Measurements from ENCODE around the gene HPN. TPM values are rescaled to one million over a fixed set of nuclear protein-coding genes. Genes with fewer than 3 reads are reported as not detected.
"Not testable (repeated sequence)": the region's sequence is repeated elsewhere in the genome, so short reads cannot be mapped to it uniquely, and the experiment has no call there.

HPN gene
- total and polyA plus RNA-seq, 7 donors, result 0.36 to 1.8 (median 0.66) TPM; not detected in 2

DNA sequence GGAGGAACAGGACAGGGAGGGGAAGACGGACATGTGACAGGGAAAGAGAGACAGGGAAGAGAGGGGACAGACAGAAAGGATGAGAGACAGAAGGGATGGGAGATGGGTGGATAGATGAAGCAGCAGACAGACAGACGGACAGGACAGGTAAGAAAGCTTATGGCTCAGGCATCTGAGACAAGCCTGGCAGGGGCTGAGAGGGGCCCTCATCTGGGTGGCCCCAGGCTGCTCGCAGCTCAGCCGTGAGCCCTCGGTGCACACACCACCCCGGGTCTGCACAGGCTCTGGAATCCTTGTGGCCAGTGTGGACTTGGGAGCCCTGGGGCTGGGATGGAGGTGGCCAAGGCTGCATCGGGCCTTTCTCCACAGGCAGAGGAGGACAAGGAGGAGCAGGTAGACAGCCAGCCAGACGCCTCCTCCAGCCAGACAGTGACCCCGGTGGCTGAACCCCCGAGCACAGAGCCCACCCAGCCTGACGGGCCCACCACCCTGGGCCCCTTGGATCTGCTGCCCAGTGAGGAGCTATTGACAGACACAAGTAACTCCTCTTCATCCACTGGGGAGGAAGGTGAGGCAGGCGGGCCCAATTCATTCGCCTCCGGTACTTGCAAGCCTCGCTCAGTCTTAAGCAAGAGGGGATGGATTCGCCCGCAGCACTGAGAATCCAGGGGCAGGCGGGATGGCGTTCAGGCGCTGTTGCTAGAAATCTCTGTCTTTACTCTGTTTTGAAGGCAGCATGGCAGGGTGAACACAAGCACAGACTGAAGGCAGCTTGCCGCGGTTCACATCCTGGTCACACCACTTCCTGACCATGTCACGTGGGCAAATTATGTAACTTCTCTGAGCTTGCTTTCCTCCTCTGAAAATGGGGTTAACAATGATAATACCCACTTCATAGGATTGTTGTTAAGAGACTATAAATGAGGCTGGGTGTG, 27.4 kb upstream of the HPN start:
- H3K4me3 ChIP-seq, result no peak overlapping the region
- WGBS, 2 donors, result 78 to 87% methylated on average over 23 of the region's 23 CpGs
- H3K27me3 ChIP-seq, result no peaks in the 10 kb centered on the region
- intact Hi-C loops (cut with DNase I), result loop anchor here (1.0 kb wide), 1 partner anchor 41 kb away; no protein-coding TSS in a partner anchor
- H3K36me3 ChIP-seq, result peaks cover 20 to 87% (median 52%) of the 10 kb centered on the region in 4 donors
- no peak for TF ChIP-seq POLR2AphosphoS5 (IDR thresholded peaks at IDR 0.05)
- no peak for TF ChIP-seq POLR2A (IDR thresholded peaks at IDR 0.05)
- TF ChIP-seq EP300 (IDR thresholded peaks at IDR 0.05), result no peak
- TF ChIP-seq, protein P1, sequence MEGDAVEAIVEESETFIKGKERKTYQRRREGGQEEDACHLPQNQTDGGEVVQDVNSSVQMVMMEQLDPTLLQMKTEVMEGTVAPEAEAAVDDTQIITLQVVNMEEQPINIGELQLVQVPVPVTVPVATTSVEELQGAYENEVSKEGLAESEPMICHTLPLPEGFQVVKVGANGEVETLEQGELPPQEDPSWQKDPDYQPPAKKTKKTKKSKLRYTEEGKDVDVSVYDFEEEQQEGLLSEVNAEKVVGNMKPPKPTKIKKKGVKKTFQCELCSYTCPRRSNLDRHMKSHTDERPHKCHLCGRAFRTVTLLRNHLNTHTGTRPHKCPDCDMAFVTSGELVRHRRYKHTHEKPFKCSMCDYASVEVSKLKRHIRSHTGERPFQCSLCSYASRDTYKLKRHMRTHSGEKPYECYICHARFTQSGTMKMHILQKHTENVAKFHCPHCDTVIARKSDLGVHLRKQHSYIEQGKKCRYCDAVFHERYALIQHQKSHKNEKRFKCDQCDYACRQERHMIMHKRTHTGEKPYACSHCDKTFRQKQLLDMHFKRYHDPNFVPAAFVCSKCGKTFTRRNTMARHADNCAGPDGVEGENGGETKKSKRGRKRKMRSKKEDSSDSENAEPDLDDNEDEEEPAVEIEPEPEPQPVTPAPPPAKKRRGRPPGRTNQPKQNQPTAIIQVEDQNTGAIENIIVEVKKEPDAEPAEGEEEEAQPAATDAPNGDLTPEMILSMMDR (IDR thresholded peaks at IDR 0.05), result no peak
- H3K27ac ChIP-seq, result peak overlapping the region in 2 of 4 donors; percentile 10 to 35
- peak; percentile 64 for DNase-seq
- no peaks in the 10 kb centered on the region for H3K9me3 ChIP-seq
- peaks cover 0 to 13% (median 9%) of the 10 kb centered on the region in 4 donors for H3K4me1 ChIP-seq

DNA sequence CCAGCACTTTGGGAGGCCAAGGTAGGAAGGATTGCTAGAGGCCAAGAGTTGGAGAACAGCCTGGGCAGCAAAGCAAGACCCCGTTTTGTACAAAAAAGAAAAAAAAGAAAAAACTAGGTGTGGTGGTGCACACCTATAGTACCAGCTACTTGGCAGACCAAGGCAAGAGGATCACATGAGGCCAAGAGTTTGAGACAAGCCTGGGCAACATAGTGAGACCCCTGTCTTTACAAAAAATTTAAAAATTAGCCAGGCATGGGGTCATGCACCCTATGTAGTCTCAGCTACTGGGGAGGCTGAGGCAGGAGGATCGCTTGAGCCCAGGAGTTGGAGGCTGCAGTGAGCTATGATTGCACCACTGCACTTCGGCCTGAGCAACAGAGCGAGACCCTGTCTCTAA, 26.7 kb upstream of the HPN start:
- Histone ChIP-seq H3K4me1 (peaks cover 0 to 13% (median 9%) of the 10 kb centered on the region in 4 donors), H3K36me3 (peaks cover 23 to 87% (median 52%) of the 10 kb centered on the region in 4 donors)
- H3K27ac ChIP-seq; H3K27me3 ChIP-seq; H3K9me3 ChIP-seq; H3K4me3 ChIP-seq; intact Hi-C loops (cut with DNase I); DNase-seq: not testable (repeated sequence)
- 90 to 92% methylated on average over 4 of the region's 4 CpGs for WGBS, 2 donors

GRCh38 chr19:35015270-35015953, 26.1 kb upstream of the HPN start:
- Histone ChIP-seq H3K27me3 (no peaks in the 10 kb centered on the region), H3K9me3 (no peaks in the 10 kb centered on the region), H3K4me3 (no peak overlapping the region), H3K4me1 (peaks cover 0 to 13% (median 9%) of the 10 kb centered on the region in 4 donors), H3K27ac (peak overlapping the region in 1 of 4 donors; percentile 17), H3K36me3 (peaks cover 21 to 87% (median 51%) of the 10 kb centered on the region in 4 donors)
- intact Hi-C loops (cut with DNase I), result no loop called here
- WGBS, 2 donors, result 88 to 90% methylated on average over 16 of the region's 16 CpGs
- no peak for TF ChIP-seq POLR2A (IDR thresholded peaks at IDR 0.05)
- no peak for TF ChIP-seq POLR2AphosphoS5 (IDR thresholded peaks at IDR 0.05)
- no peak for TF ChIP-seq EP300 (IDR thresholded peaks at IDR 0.05)
- TF ChIP-seq, protein P1 (IDR thresholded peaks at IDR 0.05), result no peak
- peak; percentile 76 for DNase-seq

- peaks cover 23 to 87% (median 53%) of the 10 kb centered on the region in 4 donors for H3K36me3 ChIP-seq
Observed at GRCh38 chr19:35015954-35016351, 25.6 kb upstream of the HPN start.

More at GRCh38 chr19:35015954-35016351, 25.6 kb upstream of the HPN start:
- no peak for DNase-seq
- Histone ChIP-seq H3K27ac (no peak overlapping the region), H3K4me3 (no peak overlapping the region), H3K27me3 (no peaks in the 10 kb centered on the region), H3K4me1 (peaks cover 0 to 13% (median 9%) of the 10 kb centered on the region in 4 donors), H3K9me3 (no peaks in the 10 kb centered on the region)
- intact Hi-C loops (cut with DNase I), result no loop called here
- TF ChIP-seq, protein P1 (IDR thresholded peaks at IDR 0.05), result no peak
- TF ChIP-seq POLR2A (IDR thresholded peaks at IDR 0.05) (no peak), POLR2AphosphoS5 (IDR thresholded peaks at IDR 0.05) (no peak), EP300 (IDR thresholded peaks at IDR 0.05) (no peak)
- WGBS, 2 donors, result 97% methylated on average over 6 of the region's 6 CpGs
